ENCODE data around the gene PCNA.

The PCNA gene

GRCh38 chr20:5119435-5120184 is at the start of gene PCNA:
Gene PCNA, minus strand, starts transcription at chr20:5119958. Its CDS starts 160 bp downstream, at chr20:5119798.
- DNase-seq: peak; percentile 95

DNA sequence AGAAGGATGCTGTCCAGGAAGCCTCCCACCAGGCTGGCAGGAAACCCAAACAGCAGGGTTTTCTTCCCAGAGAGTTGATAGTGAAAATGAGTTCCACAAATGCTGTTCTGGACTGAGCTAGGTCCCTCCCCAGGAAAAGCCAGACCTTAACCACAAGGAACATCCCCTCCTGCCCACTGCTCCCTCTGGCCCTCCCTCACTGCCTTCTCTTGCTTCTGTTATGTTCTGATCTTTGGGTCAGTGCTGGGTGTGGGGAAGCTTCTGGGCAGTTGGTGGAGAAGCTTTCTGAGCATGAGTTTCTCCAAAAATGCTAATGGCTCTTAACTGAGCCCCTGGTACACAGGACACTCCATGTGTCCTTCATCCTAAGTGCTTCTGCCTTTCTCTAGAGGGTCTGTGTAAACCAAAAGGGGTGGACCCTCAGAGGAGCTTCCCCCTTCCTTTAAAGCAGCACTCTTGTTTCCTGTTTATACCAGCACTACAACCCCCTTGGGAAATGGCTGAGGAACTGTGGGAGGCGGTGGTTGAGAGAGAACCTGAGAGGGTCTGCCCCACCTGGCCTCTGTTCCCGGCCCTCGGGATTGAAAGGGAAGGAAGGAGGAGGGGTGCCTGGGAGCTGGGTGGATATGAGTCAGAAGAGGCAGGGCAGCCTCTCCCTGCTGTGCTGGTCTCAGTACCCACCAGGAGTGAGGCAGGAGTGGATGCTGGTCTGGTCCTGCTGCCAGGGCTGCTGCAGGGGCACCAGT is 49.1 kb upstream of the PCNA start:
- DNase-seq: no peak

- no peak for DNase-seq
Measured at GRCh38 chr20:5164645-5165625, 45.2 kb upstream of the PCNA start.

- no peak for DNase-seq
Measured at GRCh38 chr20:5161536-5162164, 41.9 kb upstream of the PCNA start.

GRCh38 chr20:5160882-5161281 is 41.1 kb upstream of the PCNA start:
- no peak for DNase-seq

DNA sequence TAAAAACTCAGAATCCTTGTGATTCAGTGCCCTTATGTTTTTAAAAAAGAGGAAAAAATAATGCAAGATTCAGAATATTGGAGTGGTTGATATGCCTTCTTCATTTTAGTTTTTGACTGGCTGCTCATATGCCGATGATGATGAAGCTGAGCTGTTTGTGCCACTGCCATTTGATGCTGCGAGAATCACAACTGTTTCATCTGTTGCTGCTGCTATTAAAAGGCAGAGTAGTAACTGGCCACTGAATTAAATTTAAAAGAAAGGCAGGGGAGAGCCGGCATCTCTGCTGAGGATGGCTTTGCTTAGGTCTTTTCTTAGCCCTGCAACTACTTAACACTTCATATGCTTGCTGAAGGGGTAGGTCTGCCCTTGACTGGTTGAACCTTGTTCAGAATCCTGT is 40.2 kb upstream of the PCNA start:
- DNase-seq: no peak

DNA sequence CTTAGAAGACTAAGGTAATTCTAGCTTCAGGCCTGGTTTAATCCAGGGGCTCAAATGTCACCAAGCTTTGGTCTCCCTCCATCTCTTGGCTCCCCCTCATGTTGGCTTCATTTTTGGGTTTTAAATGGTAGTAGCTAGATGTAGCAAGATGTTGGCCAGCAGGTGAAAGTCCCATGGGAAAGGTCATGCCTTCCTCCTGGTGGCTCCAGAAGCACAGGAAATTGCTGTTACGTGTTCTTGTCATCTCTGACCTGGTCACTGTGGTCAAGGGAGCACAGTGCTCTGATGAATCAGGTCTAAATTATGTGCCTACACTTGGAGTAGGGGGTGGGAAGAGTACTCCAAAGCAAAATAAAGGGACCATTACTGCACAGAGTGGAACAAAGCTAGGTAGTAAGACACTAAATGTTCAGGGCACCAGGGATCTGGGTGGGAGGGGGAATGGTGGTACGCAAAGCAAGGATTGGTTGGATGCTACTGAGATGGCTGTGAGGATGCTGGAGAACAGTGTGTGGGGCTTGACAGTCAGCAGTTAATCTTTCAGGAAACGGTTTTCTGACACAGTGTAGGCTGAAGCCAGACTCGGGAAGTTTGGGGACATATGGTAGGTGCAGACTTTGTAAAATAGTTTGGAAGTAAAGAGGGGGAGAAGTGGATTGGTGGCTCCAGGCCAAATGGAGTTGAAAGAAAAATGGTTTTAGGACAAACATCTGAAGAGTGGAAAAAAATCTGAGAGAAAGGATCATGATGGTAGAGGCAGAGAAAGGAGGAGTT is 37.1 kb upstream of the PCNA start:
- no peak for DNase-seq

DNA sequence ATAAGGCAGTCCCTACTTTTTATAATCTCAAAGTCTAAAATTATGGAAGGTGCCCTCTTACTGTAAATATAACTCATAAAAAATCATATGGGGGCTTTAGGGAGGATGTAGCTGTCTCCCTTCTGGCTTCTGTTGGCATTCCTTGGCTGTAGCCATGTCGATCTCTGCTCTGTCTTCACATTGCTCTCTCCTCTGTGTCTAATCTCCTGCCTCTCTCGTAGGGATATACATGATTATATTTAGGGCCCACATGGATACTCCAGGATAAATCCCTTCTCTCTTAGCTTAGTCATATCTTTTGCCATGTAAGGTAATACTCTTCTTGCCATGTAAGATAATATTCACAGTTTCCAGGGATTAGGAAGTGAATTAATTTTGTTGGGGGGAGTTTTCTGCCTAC is 35.6 kb upstream of the PCNA start:
- no peak for DNase-seq

DNA sequence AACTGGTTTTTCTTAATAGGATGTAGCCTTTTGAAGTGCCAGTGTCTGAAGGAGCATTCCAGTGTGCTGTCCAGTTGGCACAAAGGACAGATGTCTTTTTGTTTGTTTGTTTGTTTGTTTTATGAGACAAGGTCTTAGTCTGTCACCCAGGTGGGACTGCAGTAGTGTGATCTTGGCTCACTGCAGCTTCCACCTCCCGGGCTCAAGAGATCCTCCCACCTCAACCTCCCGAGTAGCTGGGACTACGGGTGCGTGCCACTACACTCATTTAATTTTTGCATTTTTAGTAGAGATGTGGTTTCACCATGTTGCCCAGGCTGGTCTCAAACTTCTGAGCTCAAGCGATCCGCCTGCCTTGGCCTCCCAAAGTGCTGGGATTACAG is 34.8 kb upstream of the PCNA start:
- DNase-seq: no peak

GRCh38 chr20:5153612-5154542 is 34.1 kb upstream of the PCNA start:
- DNase-seq: no peak

DNA sequence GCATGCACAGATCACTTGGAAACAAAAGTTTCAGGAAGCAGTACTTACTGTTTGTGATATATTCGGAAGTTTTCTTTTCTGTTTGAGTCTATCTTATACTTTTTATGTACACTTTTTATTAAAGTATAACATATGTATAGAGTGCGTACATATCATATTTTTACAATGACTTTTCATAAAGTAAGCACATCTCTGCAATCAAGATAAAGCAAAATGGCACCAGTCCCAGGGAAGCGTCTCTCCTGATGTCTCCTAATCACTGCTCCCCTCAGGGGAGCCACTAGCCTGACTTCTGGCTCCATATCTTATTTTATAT is 33.4 kb upstream of the PCNA start:
- no peak for DNase-seq

DNA sequence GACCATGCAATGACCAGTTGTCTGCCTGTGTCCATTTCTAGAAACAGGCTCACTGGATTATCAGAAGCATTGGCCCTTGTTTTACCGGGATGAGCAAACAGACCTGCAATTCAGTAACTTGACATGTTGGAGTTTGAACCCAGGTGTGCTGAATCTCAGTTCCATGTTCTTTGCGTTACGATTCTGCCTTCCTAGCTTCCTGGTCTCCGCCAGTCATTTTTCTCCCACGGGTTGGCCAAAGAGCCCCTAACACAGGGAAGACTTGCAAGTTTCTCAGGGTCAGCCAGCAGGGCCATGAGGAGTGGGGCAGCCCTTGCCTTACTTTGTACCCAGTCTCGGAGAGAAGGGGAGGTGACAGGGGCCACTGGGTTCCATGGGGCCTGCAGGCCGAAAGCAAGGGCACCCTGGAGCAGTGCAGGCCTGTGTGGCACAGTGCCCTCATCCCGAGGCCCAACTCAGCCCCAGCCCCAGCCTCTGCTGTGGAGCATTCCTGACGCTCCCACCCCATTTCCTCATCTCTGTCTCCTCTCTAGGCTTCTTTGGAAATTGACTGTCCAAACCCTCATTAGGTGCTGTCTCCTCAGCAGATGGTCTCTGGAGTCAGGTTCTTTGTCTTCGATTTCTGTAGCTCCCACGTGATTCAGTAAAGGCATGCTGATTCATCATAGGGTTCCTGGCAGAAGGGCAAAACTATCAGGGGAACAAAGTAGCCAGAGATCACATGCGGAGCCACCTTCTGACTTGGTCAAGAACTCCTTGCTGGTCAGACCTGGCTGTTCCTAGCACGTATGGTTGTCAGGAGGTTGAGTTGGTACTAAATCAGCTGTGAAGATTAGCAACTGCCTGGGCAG is 30.7 kb upstream of the PCNA start:
- DNase-seq: no peak

GRCh38 chr20:5149892-5150225 is 30.1 kb upstream of the PCNA start:
- DNase-seq: no peak

- DNase-seq: no peak
Measured at GRCh38 chr20:5148581-5148980, 28.8 kb upstream of the PCNA start.

- no peak for DNase-seq
Measured at GRCh38 chr20:5146871-5147592, 27.3 kb upstream of the PCNA start.

- no peak for DNase-seq
Measured at GRCh38 chr20:5146099-5146668, 26.4 kb upstream of the PCNA start.

- no peak for DNase-seq
Measured at GRCh38 chr20:5145365-5146098, 25.8 kb upstream of the PCNA start.

DNA sequence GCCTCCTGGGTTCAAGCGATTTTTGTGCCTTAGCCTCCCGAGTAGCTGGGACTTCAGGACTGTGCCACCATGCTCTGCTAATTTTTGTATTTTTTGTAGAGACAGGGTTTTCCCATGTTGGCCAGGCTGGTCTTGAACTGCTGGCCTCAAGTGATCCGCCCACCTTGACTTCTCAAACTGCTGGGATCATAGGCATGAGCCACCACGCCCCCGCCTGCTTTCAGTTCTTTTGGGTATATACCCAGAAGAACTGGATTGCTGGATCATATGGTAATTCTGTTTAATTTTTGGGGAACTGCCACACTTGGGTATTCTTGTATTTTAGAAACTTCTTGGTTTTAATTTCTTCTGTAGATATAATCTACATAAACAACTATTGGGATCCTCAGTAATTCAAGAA is 24.1 kb upstream of the PCNA start:
- no peak for DNase-seq

Measured in SIG-M5 (cell line).